Smooth muscle cell (in vitro differentiated cells): ENCODE results near the gene FAM43A. TPM values are rescaled to one million over a fixed set of nuclear protein-coding genes. Genes with fewer than 3 reads are reported as not detected.

Source experiments
- DNase-seq: peaks from one replicate; lab custom pipeline; 2025; ENCODE audit not compliant: unreplicated experiment; lab: John Stamatoyannopoulos, UW
- H2AFZ ChIP-seq: fragments of 200-600 bp; sonication (generic); 2 replicates; pipeline ENCODE4 v1.6.0; 2016; ENCODE audit warnings: antibody characterized with exemption, low read depth, mild to moderate bottlenecking
- H3F3A ChIP-seq: fragments of 200-600 bp; sonication (generic); 2 replicates; pipeline ENCODE4 v1.6.0; 2017; ENCODE audit warnings: antibody characterized with exemption, low read depth
- H3K27ac ChIP-seq: fragments of 200-600 bp; sonication (generic); 2 replicates; pipeline ENCODE4 v1.5.1; 2016; ENCODE audit warnings: low read depth, mild to moderate bottlenecking
- H3K27me3 ChIP-seq: fragments of 200-600 bp; sonication (generic); 2 replicates; pipeline ENCODE4 v1.6.1; 2016; ENCODE audit warnings: low read depth, mild to moderate bottlenecking
- H3K36me3 ChIP-seq: fragments of 200-600 bp; sonication (generic); 2 replicates; pipeline ENCODE4 v1.5.1; 2016; ENCODE audit warnings: low read depth
- H3K4me1 ChIP-seq: fragments of 200-600 bp; sonication (generic); 2 replicates; pipeline ENCODE4 v1.5.1; 2016; ENCODE audit warnings: low read depth
- H3K4me2 ChIP-seq: fragments of 200-600 bp; sonication (generic); 2 replicates; pipeline ENCODE4 v1.6.0; 2016; ENCODE audit warnings: mild to moderate bottlenecking
- H3K4me3 ChIP-seq: fragments of 200-600 bp; sonication (generic); 2 replicates; pipeline ENCODE4 v1.5.1; 2016; ENCODE audit warnings: mild to moderate bottlenecking
- H3K79me2 ChIP-seq: fragments of 200-600 bp; sonication (generic); 2 replicates; pipeline ENCODE4 v1.6.0; 2016; ENCODE audit warnings: low read depth, mild to moderate bottlenecking
- H3K9ac ChIP-seq: fragments of 200-600 bp; sonication (generic); 2 replicates; pipeline ENCODE4 v1.6.0; 2016; ENCODE audit warnings: low read depth
- H3K9me3 ChIP-seq: fragments of 200-600 bp; sonication (generic); replicated peaks from 2 replicates; pipeline ENCODE4 v1.5.1; 2016; ENCODE audit warnings: low read depth
- H4K20me1 ChIP-seq: fragments of 200-600 bp; sonication (generic); 2 replicates; pipeline ENCODE4 v1.6.0; 2016; ENCODE audit warnings: low read depth
- WGBS: methylation state at CpG from one replicate; pipeline ENCODE4 v1.1.7; 2016; ENCODE audit warnings: low lambda C conversion rate; 5-methylcytosine and 5-hydroxymethylcytosine counted together
- polyA plus RNA-seq: library from polyadenylated mRNA; unstranded; fragments of >200 nt; fragmentation: Nextera tagmentation; extraction: Ambion mirVana; gene quantifications from 2 replicates; pipeline ENCODE4 v1.2.1, GENCODE V29; 2016
- total RNA-seq: library from RNA; depleted of rRNA; stranded (reverse); fragments of >200 nt; gene quantifications from 2 replicates; pipeline ENCODE4 v1.2.3, GENCODE V29; 2014
- TF ChIP-seq, protein P1 (sequence below): fragments of 200-600 bp; sonication (generic); IDR thresholded peaks from 2 replicates; pipeline ENCODE4 v1.5.1; 2017; ENCODE audit warnings: borderline replicate concordance, mild to moderate bottlenecking, antibody characterized with exemption; ENCODE audit not compliant: insufficient read depth, poor library complexity, severe bottlenecking

FAM43A gene
- total and polyA plus RNA-seq, 2 experiments from 2014 or later, result 19.0 to 73.4 TPM

DNA sequence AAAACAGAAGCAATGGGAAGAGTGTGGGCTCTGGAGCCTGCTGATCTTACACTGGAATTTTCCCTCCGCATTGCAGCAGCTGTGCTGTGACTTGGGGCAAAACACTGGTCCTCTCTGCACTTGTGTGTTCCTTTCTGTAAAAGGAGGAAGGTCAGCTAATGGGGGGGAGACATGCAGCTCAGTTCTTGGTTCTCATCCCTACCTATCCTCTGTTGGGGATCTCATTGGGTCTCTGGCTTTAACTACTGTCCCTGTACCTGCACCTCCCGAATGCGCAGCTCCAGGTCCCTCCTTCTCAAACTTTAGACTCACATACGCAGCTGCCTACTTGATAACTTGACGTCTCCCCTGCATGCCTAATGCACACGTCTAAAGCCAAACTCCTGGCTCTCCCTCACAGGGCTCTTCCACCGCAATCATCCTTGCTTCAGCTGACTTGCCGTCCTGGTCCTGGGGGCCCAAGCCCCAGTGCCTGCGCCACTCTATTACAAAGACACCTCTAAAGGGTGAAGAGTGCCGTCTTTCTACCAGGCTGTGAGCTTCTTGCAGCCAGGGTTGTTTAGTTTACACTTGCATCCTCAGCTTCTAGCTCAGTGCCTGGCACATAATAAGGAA lies 46.6 kb upstream of the FAM43A start:
- Histone ChIP-seq H3K27me3 (no peaks in the 10 kb centered on the region), H3K79me2 (no peaks in the 10 kb centered on the region), H3K4me3 (no peak overlapping the region), H3K4me1 (no peaks in the 10 kb centered on the region), H2AFZ (no peak overlapping the region), H3K27ac (no peak overlapping the region), H3K4me2 (no peak overlapping the region), H4K20me1 (no peaks in the 10 kb centered on the region), H3K9ac (no peak overlapping the region), H3F3A (no peaks in the 10 kb centered on the region), H3K36me3 (peaks cover 7% of the 10 kb centered on the region), H3K9me3 (no peaks in the 10 kb centered on the region)
- DNase-seq, result no peak
- TF ChIP-seq, protein P1, sequence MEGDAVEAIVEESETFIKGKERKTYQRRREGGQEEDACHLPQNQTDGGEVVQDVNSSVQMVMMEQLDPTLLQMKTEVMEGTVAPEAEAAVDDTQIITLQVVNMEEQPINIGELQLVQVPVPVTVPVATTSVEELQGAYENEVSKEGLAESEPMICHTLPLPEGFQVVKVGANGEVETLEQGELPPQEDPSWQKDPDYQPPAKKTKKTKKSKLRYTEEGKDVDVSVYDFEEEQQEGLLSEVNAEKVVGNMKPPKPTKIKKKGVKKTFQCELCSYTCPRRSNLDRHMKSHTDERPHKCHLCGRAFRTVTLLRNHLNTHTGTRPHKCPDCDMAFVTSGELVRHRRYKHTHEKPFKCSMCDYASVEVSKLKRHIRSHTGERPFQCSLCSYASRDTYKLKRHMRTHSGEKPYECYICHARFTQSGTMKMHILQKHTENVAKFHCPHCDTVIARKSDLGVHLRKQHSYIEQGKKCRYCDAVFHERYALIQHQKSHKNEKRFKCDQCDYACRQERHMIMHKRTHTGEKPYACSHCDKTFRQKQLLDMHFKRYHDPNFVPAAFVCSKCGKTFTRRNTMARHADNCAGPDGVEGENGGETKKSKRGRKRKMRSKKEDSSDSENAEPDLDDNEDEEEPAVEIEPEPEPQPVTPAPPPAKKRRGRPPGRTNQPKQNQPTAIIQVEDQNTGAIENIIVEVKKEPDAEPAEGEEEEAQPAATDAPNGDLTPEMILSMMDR, result no peak
- 97% methylated on average over 10 of the region's 10 CpGs for WGBS

DNA sequence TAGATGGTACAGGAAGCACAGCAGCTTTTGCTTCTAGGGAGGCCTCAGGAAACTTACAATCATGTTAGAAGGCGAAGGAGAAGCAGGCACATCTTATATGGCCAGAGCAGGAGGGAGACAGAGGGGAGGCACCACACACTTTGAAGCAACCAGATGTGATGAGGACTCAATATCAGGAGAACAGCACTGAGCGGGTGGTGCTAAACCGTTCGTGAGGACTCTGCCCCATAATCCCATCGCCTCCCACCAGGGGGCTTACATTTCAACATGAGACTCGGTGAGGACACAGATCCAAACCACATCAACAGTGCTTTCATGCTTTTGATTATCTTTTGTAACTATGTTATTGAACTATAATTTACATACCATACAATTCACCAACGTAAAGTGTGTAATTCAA lies 44.9 kb upstream of the FAM43A start:
- H3K4me3 ChIP-seq, result no peak overlapping the region
- no peaks in the 10 kb centered on the region for H3F3A ChIP-seq
- H3K4me1 ChIP-seq, result no peaks in the 10 kb centered on the region
- TF ChIP-seq, protein P1, result peak; percentile 17
- no peaks in the 10 kb centered on the region for H3K9me3 ChIP-seq
- H3K36me3 ChIP-seq, result peaks cover 10% of the 10 kb centered on the region
- H3K9ac ChIP-seq, result no peak overlapping the region
- no peak overlapping the region for H3K4me2 ChIP-seq
- 74% methylated on average over 7 of the region's 7 CpGs for WGBS
- H3K27me3 ChIP-seq, result no peaks in the 10 kb centered on the region
- DNase-seq, result no peak
- no peak overlapping the region for H2AFZ ChIP-seq
- no peaks in the 10 kb centered on the region for H3K79me2 ChIP-seq
- H3K27ac ChIP-seq, result no peak overlapping the region
- H4K20me1 ChIP-seq, result no peaks in the 10 kb centered on the region

DNA sequence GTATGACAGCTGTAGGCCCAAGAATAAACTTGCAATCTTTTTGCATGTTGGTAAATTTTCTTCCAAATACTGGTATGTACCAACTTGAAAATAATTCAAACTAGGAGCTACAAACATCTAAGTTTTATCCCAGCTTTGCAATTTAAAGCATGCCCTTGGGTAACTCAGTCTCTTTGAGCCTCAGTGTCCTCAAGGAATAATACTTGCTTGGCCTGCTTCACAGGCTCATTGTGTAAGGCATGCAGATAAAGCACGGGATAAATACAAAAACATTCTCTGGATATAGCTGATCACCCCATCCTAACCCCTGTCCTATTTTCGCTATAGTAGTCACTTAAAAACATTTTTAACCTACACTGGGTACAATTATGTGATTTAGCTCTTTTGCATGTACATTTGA lies 42.9 kb upstream of the FAM43A start:
- no peaks in the 10 kb centered on the region for H3K27me3 ChIP-seq
- no peak overlapping the region for H3K9ac ChIP-seq
- no peaks in the 10 kb centered on the region for H3F3A ChIP-seq
- H3K4me2 ChIP-seq, result no peak overlapping the region
- no peak for DNase-seq
- H3K79me2 ChIP-seq, result no peaks in the 10 kb centered on the region
- no peaks in the 10 kb centered on the region for H3K4me1 ChIP-seq
- no peak overlapping the region for H3K4me3 ChIP-seq
- peaks cover 10% of the 10 kb centered on the region for H3K36me3 ChIP-seq
- no peaks in the 10 kb centered on the region for H4K20me1 ChIP-seq
- TF ChIP-seq, protein P1, result no peak
- no peak overlapping the region for H3K27ac ChIP-seq
- WGBS, result 95% methylated on average over 2 of the region's 2 CpGs
- no peaks in the 10 kb centered on the region for H3K9me3 ChIP-seq
- H2AFZ ChIP-seq, result no peak overlapping the region

DNA sequence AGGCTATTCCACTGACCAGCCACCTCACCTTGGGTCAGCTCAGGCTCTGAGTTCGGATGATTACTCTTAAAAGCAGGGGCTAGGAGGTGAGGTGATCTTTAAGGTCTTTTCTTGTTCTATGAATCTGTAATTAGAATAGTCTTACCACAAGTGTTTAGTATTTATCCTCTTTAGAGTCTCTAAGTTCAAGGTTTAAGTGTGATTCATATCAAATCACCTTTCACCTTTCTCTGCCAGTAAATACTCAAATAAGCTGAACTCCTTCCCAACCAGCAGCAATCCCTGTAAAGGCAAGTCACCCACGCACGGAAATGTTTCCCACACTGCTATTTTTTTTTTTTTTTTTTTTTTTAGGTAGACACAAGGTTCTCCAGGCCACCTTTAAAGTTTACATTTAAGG lies 37.9 kb upstream of the FAM43A start:
- Histone ChIP-seq H2AFZ (no peak overlapping the region), H3K79me2 (no peaks in the 10 kb centered on the region), H3K9me3 (no peaks in the 10 kb centered on the region), H3K4me1 (no peaks in the 10 kb centered on the region), H3K36me3 (peaks cover 15% of the 10 kb centered on the region), H4K20me1 (no peaks in the 10 kb centered on the region), H3F3A (no peaks in the 10 kb centered on the region), H3K9ac (no peak overlapping the region), H3K4me2 (no peak overlapping the region), H3K27ac (no peak overlapping the region), H3K4me3 (no peak overlapping the region), H3K27me3 (no peaks in the 10 kb centered on the region)
- DNase-seq, result no peak
- 97% methylated on average over 3 of the region's 3 CpGs for WGBS
- TF ChIP-seq, protein P1, result no peak
